ENCODE results near the gene NTNG1. TPM values are rescaled to one million over a fixed set of nuclear protein-coding genes. Genes with fewer than 3 reads are reported as not detected.

Gene NTNG1
- total RNA-seq, 4 donors from 2014 or later: 4.2 to 11.1 (median 5.6) TPM

DNA sequence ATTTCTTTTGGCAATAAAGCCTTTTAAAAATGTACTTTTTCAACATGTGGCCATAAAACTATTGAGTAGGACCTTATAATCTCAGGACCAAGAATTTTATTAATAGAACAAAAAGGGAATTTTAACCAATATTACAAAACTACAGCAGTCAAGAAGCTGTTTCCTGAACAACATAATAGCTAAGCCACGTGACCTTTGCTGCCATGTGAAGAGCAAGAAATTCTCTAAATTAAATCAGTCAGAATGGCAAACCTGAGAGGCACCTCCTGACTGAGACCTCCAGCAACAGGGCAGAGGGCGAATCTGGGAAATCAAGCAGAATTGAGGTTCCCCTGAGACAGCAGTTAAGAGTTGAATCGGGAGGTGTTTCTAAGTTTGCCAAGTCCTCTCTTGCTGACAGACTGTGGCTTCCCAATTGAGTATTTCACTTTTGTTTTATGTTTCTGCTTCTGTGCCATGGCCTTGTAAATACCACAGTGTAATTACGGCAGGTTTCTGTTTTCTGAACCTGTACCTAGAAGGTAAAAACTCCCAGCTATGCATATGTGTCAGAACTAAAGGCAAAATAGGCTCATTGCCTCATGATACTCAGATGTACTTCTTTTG lies 358.4 kb downstream of the NTNG1 start:
- no peak for DNase-seq (ENCODE audit: low spot score in 2 of 2)
- Histone ChIP-seq H3K9me3 (no peaks in the 10 kb centered on the region), H3K36me3 (no peaks in the 10 kb centered on the region), H3K4me3 (no peak overlapping the region), H3K27ac (no peak overlapping the region), H3K4me1 (no peaks in the 10 kb centered on the region), H3K27me3 (no peaks in the 10 kb centered on the region)
- WGBS: 59% methylated on average over 4 of the region's 4 CpGs
- no peak for TF ChIP-seq POLR2AphosphoS5 (IDR thresholded peaks at IDR 0.05)
- no peak for TF ChIP-seq EP300 (IDR thresholded peaks at IDR 0.05)
- no peak for TF ChIP-seq POLR2A (IDR thresholded peaks at IDR 0.05)
- TF ChIP-seq, protein P1, sequence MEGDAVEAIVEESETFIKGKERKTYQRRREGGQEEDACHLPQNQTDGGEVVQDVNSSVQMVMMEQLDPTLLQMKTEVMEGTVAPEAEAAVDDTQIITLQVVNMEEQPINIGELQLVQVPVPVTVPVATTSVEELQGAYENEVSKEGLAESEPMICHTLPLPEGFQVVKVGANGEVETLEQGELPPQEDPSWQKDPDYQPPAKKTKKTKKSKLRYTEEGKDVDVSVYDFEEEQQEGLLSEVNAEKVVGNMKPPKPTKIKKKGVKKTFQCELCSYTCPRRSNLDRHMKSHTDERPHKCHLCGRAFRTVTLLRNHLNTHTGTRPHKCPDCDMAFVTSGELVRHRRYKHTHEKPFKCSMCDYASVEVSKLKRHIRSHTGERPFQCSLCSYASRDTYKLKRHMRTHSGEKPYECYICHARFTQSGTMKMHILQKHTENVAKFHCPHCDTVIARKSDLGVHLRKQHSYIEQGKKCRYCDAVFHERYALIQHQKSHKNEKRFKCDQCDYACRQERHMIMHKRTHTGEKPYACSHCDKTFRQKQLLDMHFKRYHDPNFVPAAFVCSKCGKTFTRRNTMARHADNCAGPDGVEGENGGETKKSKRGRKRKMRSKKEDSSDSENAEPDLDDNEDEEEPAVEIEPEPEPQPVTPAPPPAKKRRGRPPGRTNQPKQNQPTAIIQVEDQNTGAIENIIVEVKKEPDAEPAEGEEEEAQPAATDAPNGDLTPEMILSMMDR (IDR thresholded peaks at IDR 0.05): no peak

DNA sequence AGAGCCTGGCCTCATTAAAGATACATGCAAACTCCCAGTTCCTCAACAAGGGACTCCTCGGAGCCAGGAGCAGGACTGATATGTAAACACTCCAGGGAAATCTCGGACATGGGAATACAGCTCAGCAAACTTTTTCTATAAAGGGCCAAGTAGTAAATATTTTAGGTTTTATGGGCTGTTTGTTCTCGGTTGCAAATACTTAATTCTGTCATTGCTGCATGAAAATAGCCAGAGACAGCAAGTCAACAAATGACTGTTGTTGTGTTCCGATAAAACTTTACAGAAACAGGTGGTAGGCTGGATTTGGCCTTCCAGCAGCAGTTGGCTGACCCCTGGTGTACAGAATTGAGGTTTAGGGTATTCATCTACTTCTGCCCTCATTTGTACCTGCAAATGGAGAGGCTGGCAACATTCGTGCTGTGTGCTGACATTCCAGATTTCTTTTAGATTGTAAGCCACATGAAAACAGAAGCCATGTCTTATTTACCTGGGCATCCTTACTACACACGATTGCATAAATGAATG lies 360.3 kb downstream of the NTNG1 start:
- H3K4me1 ChIP-seq: no peaks in the 10 kb centered on the region
- no peaks in the 10 kb centered on the region for H3K36me3 ChIP-seq
- no peak overlapping the region for H3K4me3 ChIP-seq
- TF ChIP-seq POLR2AphosphoS5 (IDR thresholded peaks at IDR 0.05) (no peak), EP300 (IDR thresholded peaks at IDR 0.05) (no peak), POLR2A (IDR thresholded peaks at IDR 0.05) (no peak)
- TF ChIP-seq, protein P1 (IDR thresholded peaks at IDR 0.05): no peak
- no peak for DNase-seq (ENCODE audit: low spot score in 2 of 2)
- 89% methylated on average over 5 of the region's 6 CpGs for WGBS
- H3K9me3 ChIP-seq: no peaks in the 10 kb centered on the region
- no peaks in the 10 kb centered on the region for H3K27me3 ChIP-seq
- H3K27ac ChIP-seq: no peak overlapping the region

DNA sequence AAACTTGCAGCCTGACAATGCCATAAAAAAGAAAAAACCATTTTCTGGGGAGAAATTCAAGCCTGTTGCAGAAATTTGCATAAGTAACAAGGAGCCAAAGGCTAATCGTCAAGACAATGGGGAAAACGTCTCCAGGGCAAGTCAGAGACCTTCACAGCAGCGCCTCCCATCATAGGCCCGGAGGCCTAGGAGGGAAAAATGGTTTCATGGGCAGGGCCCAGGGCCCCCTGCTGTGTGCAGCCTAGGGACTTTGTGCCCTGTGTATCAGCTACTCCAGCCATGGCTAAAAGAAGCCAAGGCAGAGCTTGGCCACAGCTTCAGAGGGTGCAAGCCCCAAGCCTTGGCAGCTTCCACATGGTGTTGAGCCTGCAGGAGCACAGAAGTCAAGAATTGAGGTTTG lies 369.5 kb downstream of the NTNG1 start:
- H3K27ac ChIP-seq: no peak overlapping the region
- no peaks in the 10 kb centered on the region for H3K9me3 ChIP-seq
- H3K4me3 ChIP-seq: no peak overlapping the region
- WGBS: 86% methylated on average over 4 of the region's 4 CpGs
- TF ChIP-seq, protein P1 (IDR thresholded peaks at IDR 0.05): no peak
- no peak for TF ChIP-seq EP300 (IDR thresholded peaks at IDR 0.05)
- H3K36me3 ChIP-seq: no peaks in the 10 kb centered on the region
- no peak for DNase-seq (ENCODE audit: low spot score in 2 of 2)
- H3K4me1 ChIP-seq: no peaks in the 10 kb centered on the region
- H3K27me3 ChIP-seq: no peaks in the 10 kb centered on the region

DNA sequence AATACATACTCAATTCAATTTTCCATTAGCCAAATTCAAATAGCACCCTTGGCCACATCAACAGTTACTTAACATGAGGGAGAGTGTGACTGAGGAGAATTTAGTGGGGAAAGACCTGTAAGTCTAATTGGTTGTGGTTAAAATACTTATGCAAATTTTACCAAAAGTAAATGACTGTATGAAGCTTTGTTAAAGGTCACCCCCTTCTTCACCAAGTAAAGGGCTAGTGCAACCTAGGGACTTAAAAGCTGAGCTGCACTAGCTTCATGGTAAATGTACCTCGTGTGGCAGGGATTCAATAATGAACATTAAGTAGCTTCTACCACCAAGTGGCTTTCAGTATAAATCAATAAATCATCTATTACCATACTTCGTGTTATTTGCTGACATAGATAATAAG lies 372.0 kb downstream of the NTNG1 start:
- H3K27ac ChIP-seq: no peak overlapping the region
- no peak overlapping the region for H3K4me3 ChIP-seq
- 65% methylated on average over 2 of the region's 2 CpGs for WGBS
- TF ChIP-seq, protein P1 (IDR thresholded peaks at IDR 0.05): no peak
- TF ChIP-seq EP300 (IDR thresholded peaks at IDR 0.05) (no peak), POLR2A (IDR thresholded peaks at IDR 0.05) (no peak), POLR2AphosphoS5 (IDR thresholded peaks at IDR 0.05) (no peak)
- no peak for DNase-seq (ENCODE audit: low spot score in 2 of 2)
- no peaks in the 10 kb centered on the region for H3K9me3 ChIP-seq
- no peaks in the 10 kb centered on the region for H3K4me1 ChIP-seq
- H3K36me3 ChIP-seq: no peaks in the 10 kb centered on the region
- no peaks in the 10 kb centered on the region for H3K27me3 ChIP-seq

DNA sequence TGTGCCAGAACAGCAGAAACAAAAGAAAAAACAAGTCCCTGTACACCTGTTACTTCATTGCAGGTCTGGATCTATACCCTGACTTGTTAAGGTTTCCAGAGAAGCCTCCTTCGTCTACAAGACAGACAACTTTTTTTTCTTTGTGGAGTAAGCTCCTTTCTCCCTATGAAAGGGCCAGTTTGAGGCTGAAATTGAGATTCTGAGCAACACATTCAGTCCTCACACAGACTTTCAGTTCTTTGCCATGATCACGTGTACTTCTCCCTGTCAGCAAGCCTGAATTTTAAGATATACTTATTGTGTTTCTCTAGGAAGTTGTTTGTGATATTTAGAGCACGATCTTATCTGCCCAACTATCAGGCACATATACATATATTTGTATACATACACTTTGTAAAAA lies 374.0 kb downstream of the NTNG1 start:
- H3K27ac ChIP-seq: no peak overlapping the region
- no peaks in the 10 kb centered on the region for H3K36me3 ChIP-seq
- DNase-seq (ENCODE audit: low spot score in 2 of 2): no peak
- WGBS: 75% methylated on average over 3 of the region's 3 CpGs
- TF ChIP-seq, protein P1 (IDR thresholded peaks at IDR 0.05): no peak
- TF ChIP-seq EP300 (IDR thresholded peaks at IDR 0.05) (no peak), POLR2AphosphoS5 (IDR thresholded peaks at IDR 0.05) (no peak), POLR2A (IDR thresholded peaks at IDR 0.05) (no peak)
- no peak overlapping the region for H3K4me3 ChIP-seq
- no peaks in the 10 kb centered on the region for H3K27me3 ChIP-seq
- H3K9me3 ChIP-seq: no peaks in the 10 kb centered on the region
- no peaks in the 10 kb centered on the region for H3K4me1 ChIP-seq

Data from suprapubic skin (tissue), 4 donors.